SHP77 treated with DMSO at 0.1 percent for 48 hours (cell line): ENCODE measurements around the gene NBEAL1.
"Not testable (repeated sequence)": the region's sequence is repeated elsewhere in the genome, so short reads cannot be mapped to it uniquely, and the experiment has no call there.

Source experiments
- DNase-seq: peaks from one replicate; lab custom pipeline; 2025; lab: John Stamatoyannopoulos, UW

Gene NBEAL1

DNA sequence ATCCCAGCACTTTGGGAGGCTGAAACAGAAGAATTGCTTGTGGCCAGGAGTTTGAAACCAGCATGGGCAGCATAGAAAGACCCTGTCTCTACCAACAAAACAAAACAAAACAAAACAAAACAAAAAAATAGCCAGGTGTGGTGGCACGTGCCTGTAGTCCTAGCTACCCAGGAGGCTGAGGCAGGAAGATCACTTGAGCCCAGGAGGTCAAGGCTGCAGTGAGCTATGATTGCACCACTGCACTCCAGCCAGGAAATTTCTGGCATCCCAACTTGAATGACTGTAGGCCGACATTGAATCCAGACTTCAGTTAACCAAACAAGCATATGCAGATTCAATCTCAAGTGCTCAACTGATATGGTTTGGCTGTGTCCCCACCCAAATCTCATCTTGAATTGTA lies 215.0 kb downstream of the NBEAL1 start:
- DNase-seq = not testable (repeated sequence)

GRCh38 chr2:203237346-203238238 lies 222.9 kb downstream of the NBEAL1 start:
- DNase-seq = no peak

DNA sequence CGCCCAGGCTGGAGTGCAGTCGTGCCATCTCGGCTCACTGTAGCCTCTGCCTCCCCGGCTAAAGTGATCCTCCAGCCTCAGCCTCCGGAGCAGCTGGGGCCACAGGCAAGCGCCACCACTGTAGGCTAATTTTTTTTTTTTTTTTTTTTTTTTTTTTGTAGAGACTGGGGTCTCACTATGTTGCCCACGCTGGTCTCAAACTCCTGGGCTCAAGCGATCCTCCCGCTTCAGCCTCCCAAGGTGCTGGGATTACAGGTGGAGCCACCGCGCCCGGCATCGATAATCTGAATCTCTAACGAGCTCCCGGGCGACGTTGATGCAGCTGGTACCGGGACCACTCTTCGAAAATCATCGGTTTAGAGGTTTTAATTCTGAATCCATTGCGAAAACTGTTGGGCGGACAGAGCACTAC lies 223.6 kb downstream of the NBEAL1 start:
- no peak for DNase-seq

GRCh38 chr2:203238704-203239526 lies 224.2 kb downstream of the NBEAL1 start, which contains the start of gene CYP20A1:
TSS of gene CYP20A1 (plus strand) at chr2:203239018. CDS start at chr2:203239063, 45 bp downstream.
- peak; percentile 90 for DNase-seq

DNA sequence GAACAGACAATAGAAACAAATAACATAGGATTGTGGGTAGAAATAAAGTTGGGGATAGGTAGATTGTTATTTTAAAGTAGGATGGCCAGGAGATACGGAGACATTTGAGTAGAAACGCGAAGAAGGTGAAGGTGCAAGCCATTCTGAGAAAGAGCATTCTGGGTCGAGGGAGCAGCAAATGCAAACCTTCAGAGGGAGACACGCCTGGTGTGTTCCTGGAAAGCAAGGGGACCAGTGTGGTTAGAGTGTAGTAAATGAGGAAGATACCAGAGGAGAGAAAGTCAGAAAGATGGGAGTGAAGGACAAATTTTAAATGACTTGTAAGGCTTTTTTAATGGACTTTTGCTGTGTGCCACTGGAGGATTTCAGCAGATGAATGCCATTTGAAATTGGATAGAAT lies 225.8 kb downstream of the NBEAL1 start:
- no peak for DNase-seq

DNA sequence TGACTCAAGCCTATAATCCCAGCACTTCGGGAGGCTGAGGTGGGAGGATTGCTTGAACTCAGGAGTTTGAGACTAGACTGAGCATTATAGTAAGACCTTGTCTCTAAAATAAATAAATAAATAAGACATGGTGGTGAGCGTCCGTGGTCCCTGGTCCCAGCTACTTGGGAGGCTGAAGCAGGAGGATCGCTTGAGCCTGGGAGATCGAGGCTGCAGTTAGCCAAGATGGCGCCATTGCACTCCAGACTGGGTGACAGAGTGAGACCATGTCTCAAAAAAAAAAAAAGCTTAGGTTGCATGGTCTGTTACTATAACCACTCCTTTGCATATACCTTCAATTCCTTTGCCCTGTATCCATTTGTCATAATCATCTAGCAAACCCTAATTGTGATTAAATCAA lies 227.8 kb downstream of the NBEAL1 start:
- DNase-seq = no peak

GRCh38 chr2:203246646-203247045 lies 232.0 kb downstream of the NBEAL1 start:
- DNase-seq = no peak

DNA sequence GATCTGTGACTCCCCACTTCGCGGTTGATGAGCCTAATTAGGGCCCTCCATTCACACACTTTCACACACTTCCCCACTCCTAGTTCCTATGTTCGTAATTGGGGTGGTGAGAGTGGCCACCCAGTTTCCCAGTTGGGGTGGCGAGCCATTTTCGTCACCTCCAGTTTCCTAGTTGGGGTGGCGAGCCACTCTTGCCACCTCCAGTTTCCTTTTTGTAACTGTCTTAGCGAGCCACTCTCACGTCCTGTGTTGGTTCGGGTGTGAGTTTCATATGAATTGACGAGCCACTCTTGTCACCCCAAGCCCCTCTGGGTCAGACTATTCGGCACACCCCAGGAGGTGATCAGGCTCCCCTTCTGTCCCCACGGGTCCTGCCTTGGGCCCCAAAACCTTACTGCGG lies 238.1 kb downstream of the NBEAL1 start:
- no peak for DNase-seq

DNA sequence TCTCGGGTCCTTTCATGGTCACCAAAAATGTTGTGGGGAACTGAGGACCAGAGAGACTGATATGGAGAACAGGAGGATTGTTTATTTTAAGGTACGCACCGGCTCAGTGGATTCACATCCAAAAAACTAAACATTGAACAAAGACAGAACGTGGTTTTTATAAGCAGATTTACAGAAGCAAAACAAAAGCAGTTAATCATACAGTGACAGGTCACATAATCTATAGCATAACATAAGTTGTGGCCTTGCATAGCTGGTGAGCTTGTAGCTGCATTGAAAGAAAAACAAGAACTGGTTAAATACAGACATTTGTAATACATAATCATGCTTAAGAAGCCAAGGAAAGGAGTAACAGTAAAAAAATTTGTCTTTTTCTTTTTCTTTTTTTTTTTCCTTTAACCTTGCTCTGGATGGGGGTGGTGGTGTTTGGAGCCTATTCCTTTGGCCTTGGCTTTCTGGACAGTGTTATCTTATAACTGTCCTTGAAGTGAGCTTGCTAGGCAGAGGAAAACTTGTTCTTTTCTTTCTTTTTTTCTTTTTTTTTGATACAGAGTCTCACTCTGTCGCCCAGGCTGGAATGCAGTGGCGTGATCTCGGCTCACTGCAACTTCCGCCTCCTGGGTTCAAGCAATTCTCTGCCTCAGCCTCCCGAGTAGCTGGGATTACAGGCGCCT lies 238.9 kb downstream of the NBEAL1 start:
- not testable (repeated sequence) for DNase-seq

GRCh38 chr2:203261326-203262159 lies 246.9 kb downstream of the NBEAL1 start:
- DNase-seq = no peak
